ENCODE results near the gene TAS2R40.

DNA sequence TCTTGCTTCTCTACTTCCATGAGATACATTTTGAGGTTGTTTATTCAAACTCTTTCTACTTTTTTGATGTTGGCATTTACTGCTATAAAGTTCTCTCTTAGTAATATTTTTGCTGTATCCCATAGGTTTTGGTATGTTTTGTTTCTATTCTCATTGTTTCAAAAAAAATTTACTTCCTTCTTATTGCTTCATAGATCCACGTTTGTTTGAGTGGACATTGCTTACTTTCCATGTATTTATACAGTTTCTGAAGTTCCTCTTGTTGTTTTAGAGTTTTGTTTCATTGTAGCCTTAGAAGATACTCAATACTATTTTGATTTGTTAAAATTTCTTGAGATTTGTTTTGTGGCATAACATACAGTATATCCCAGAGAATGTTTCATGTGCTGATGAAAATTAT is 13.7 kb downstream of the TAS2R40 start:
- TF ChIP-seq POLR2A (IDR thresholded peaks at IDR 0.05; ENCODE audit: low read depth, low read length), result no peak
- no peak for TF ChIP-seq POLR2AphosphoS5 (IDR thresholded peaks at IDR 0.05; ENCODE audit: low read depth, low read length)
